Panc1 (cell line): ENCODE results near the gene SCYGR7. TPM values are rescaled to one million over a fixed set of nuclear protein-coding genes. Genes with fewer than 3 reads are reported as not detected.
"Not testable (repeated sequence)": the region's sequence is repeated elsewhere in the genome, so short reads cannot be mapped to it uniquely, and the experiment has no call there.

Experiments used
- ATAC-seq: fragments of 200-7000 bp; cut with Tn5 transposase; 2 replicates; pipeline ENCODE4 v1.9.1; 2020; ENCODE audit warnings: mild to moderate bottlenecking, moderate library complexity
- BruUV-seq: library from RNA; stranded (reverse); fragments of 400-500 nt; replicated peaks from 2 replicates; lab custom pipeline; 2021; lab: Mats Ljungman, UMichigan
- CTCF ChIA-PET: fragments of 300-600 bp; sonication (Branson Sonifier 250); formaldehyde crosslinking; loops from one replicate; lab custom pipeline; 2022; ENCODE audit warnings: antibody characterized with exemption; lab: Charles Lee
- POLR2A ChIA-PET: fragments of 300-600 bp; sonication (Branson Sonifier 250); formaldehyde crosslinking; loops from one replicate; lab custom pipeline; 2022; ENCODE audit warnings: antibody characterized with exemption; lab: Charles Lee
- DNase-seq: peaks from one replicate; pipeline ENCODE4 v3.0.0-alpha.2; 2010; ENCODE audit warnings: low read depth, low spot score
- H3K27ac ChIP-seq: 2 replicates; pipeline ENCODE4 v1.5.1; 2011; ENCODE audit warnings: mild to moderate bottlenecking, low read length, inconsistent platforms
- H3K27me3 ChIP-seq: fragments of 200-500 bp; sonication (Bioruptor generic); 2 replicates; pipeline ENCODE4 v1.6.0; 2014; ENCODE audit warnings: low read length, inconsistent platforms; ENCODE audit not compliant: control insufficient read depth, insufficient read depth
- H3K36me3 ChIP-seq: fragments of 200-500 bp; sonication (Bioruptor generic); 2 replicates; pipeline ENCODE4 v1.5.1; 2014; ENCODE audit warnings: inconsistent platforms, mild to moderate bottlenecking, low read length, moderate library complexity; ENCODE audit not compliant: control insufficient read depth, insufficient read depth
- H3K4me1 ChIP-seq: 2 replicates; pipeline ENCODE4 v1.5.1; 2011; ENCODE audit warnings: inconsistent platforms, mild to moderate bottlenecking, low read length, moderate library complexity; ENCODE audit not compliant: control insufficient read depth, insufficient read depth
- H3K4me3 ChIP-seq, 2 experiments: 2 replicates each; pipeline ENCODE4 v1.5.1; 2011 to 2012; ENCODE audit warnings: low read depth in 2 of 2, low read length in 2 of 2, mild to moderate bottlenecking in 2 of 2, inconsistent platforms in 1 of 2, moderate library complexity in 1 of 2
- H3K9me3 ChIP-seq: fragments of 200-500 bp; sonication (Bioruptor generic); 2 replicates; pipeline ENCODE4 v1.5.1; 2014; ENCODE audit warnings: low read depth, mild to moderate bottlenecking, inconsistent platforms, low read length, moderate library complexity; ENCODE audit not compliant: control insufficient read depth, insufficient read depth
- POLR2AphosphoS5 ChIP-seq: IDR thresholded peaks from 2 replicates; pipeline ENCODE4 v1.6.1; 2012; ENCODE audit warnings: mild to moderate bottlenecking, low read depth, low read length, moderate library complexity
- SIN3A ChIP-seq: IDR thresholded peaks from 2 replicates; pipeline ENCODE4 v1.6.1; 2012; ENCODE audit warnings: low read depth, mild to moderate bottlenecking, low read length, moderate library complexity, borderline replicate concordance; ENCODE audit not compliant: insufficient read depth
- TCF7L2 ChIP-seq: IDR thresholded peaks from 2 replicates; pipeline ENCODE4 v1.6.1; 2011; ENCODE audit warnings: mild to moderate bottlenecking, low read depth, low read length, inconsistent platforms
- in situ Hi-C: cut with HindIII; loops from 2 replicates; pipeline ENCODE4 v1.10.0; 2016; ENCODE audit warnings: low sequenced_read_pairs, low pct_unique_long_range_greater_than_20kb
- intact Hi-C: fragments of 100-400 bp; cut with micrococcal nuclease; formaldehyde crosslinking; loops from one replicate; pipeline ENCODE4 v1.10.0; 2022; ENCODE audit not compliant: unreplicated experiment
- total RNA-seq: library from RNA; stranded (reverse); gene quantifications from one replicate; pipeline ENCODE4 v1.2.1, GENCODE V29; 2021; ENCODE audit not compliant: unreplicated experiment
- TF ChIP-seq, protein P1 (sequence below): fragments of 450-650 bp; IDR thresholded peaks from 2 replicates; pipeline ENCODE4 v1.5.1; 2017; ENCODE audit warnings: mild to moderate bottlenecking
- TF ChIP-seq, protein P2 (sequence below), 2 experiments: IDR thresholded peaks; 2 replicates each; pipeline ENCODE4 v1.6.1; 2011 to 2012; ENCODE audit warnings: low read depth in 2 of 2, control low read depth in 1 of 2, low read length in 1 of 2, mild to moderate bottlenecking in 1 of 2, moderate library complexity in 1 of 2; ENCODE audit not compliant: insufficient read depth in 1 of 2

SCYGR7 gene
- total RNA-seq, 1 experiment from 2014 or later, result not detected

DNA sequence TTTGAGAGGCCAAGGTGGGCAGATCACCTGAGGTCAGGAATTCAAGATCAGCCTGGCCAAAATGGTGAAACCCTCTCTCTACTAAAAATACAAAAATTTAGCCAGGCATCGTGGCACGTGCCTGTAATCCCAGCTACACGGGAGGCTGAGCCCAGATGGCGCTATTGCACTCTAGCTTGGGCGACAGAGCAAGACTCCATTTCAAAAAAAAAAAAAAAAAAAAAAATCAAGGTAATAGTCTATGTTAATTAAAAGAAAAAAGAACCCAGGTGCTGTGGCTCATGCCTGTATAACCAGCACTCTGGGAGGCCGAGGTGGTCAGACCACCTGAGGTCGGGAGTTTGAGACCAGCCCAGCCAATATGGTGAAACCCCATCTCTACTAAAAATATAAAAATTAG lies 12.6 kb downstream of the SCYGR7 start:
- CTCF ChIA-PET, result interaction anchor here (0.6 to 0.7 kb wide), 2 partner anchors 53 to 1241 kb away, joined by 4 to 5 read pairs; no protein-coding TSS in a partner anchor
- H3K27me3 ChIP-seq, in situ Hi-C loops, DNase-seq, POLR2A ChIA-PET, H3K27ac ChIP-seq, ATAC-seq, H3K4me3 ChIP-seq, intact Hi-C loops, H3K9me3 ChIP-seq, H3K4me1 ChIP-seq, BruUV-seq, H3K36me3 ChIP-seq: not testable (repeated sequence)
- TF ChIP-seq, protein P1, sequence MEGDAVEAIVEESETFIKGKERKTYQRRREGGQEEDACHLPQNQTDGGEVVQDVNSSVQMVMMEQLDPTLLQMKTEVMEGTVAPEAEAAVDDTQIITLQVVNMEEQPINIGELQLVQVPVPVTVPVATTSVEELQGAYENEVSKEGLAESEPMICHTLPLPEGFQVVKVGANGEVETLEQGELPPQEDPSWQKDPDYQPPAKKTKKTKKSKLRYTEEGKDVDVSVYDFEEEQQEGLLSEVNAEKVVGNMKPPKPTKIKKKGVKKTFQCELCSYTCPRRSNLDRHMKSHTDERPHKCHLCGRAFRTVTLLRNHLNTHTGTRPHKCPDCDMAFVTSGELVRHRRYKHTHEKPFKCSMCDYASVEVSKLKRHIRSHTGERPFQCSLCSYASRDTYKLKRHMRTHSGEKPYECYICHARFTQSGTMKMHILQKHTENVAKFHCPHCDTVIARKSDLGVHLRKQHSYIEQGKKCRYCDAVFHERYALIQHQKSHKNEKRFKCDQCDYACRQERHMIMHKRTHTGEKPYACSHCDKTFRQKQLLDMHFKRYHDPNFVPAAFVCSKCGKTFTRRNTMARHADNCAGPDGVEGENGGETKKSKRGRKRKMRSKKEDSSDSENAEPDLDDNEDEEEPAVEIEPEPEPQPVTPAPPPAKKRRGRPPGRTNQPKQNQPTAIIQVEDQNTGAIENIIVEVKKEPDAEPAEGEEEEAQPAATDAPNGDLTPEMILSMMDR, result peak; percentile 28

- no peak within 1 kb of the TSS for H3K4me3 ChIP-seq
- in situ Hi-C loops (no loop called here), intact Hi-C loops (no loop called here)
- no TSS peak for BruUV-seq
- DNase-seq (no peak), ATAC-seq (no peak)
- H3K9me3 ChIP-seq, result no peaks in the 10 kb centered on the region
- no peak for TF ChIP-seq SIN3A
- TF ChIP-seq TCF7L2, result no peak
- TF ChIP-seq POLR2AphosphoS5, result no peak
- TF ChIP-seq, protein P2, sequence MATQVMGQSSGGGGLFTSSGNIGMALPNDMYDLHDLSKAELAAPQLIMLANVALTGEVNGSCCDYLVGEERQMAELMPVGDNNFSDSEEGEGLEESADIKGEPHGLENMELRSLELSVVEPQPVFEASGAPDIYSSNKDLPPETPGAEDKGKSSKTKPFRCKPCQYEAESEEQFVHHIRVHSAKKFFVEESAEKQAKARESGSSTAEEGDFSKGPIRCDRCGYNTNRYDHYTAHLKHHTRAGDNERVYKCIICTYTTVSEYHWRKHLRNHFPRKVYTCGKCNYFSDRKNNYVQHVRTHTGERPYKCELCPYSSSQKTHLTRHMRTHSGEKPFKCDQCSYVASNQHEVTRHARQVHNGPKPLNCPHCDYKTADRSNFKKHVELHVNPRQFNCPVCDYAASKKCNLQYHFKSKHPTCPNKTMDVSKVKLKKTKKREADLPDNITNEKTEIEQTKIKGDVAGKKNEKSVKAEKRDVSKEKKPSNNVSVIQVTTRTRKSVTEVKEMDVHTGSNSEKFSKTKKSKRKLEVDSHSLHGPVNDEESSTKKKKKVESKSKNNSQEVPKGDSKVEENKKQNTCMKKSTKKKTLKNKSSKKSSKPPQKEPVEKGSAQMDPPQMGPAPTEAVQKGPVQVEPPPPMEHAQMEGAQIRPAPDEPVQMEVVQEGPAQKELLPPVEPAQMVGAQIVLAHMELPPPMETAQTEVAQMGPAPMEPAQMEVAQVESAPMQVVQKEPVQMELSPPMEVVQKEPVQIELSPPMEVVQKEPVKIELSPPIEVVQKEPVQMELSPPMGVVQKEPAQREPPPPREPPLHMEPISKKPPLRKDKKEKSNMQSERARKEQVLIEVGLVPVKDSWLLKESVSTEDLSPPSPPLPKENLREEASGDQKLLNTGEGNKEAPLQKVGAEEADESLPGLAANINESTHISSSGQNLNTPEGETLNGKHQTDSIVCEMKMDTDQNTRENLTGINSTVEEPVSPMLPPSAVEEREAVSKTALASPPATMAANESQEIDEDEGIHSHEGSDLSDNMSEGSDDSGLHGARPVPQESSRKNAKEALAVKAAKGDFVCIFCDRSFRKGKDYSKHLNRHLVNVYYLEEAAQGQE (IDR thresholded peaks at IDR 0.05; ENCODE audit: insufficient read depth in 1 of 2, low read depth in 2 of 2, low read length in 1 of 2), result no peak
- TF ChIP-seq, protein P1, result no peak
- H3K36me3 ChIP-seq, result no peaks in the 10 kb centered on the region; the same call in 1 of the 2 replicates
- no peaks in the 10 kb centered on the region for H3K4me1 ChIP-seq
- POLR2A ChIA-PET, result no interaction called here
- no peak within 1 kb of the TSS for H3K27ac ChIP-seq
- no peaks in the 10 kb centered on the region for H3K27me3 ChIP-seq
- CTCF ChIA-PET, result no interaction called here
Measured at GRCh38 chr2:227745594-227745993, 17.5 kb downstream of the SCYGR7 start, which contains the start of gene SCYGR8. Gene SCYGR8, plus strand, starts transcription at chr2:227745894. Its CDS starts 0 bp downstream, at chr2:227745894.
